Measurements from ENCODE around the gene TMEM131L.

TMEM131L gene

DNA sequence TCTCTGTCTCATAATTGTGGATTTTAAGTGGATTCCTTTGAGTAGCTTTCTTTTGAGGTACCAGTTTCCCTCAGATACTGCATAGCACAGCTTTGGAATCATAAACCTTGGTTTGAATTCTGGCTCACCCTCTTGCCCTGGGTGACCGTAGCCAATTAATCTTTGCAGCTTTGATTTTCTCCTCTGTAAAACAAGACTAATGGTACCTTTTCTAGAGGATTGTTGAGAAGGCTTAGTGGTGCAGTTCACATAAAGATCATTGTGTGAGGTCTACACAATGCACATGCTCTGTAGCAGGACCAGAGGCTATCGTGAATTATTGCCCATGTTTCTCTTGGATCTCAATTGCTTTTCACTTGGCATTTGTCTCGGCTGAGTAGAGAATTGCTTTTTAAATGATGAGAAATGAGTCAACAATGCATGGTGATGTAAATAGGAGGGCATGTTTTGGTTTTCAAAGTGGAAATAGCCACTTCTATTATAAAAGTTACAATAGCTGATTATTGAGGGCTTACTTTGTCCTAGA is 47.9 kb downstream of the TMEM131L start:
- H3K4me3 ChIP-seq (replicated peaks; ENCODE audit: low read depth, low read length): no peak overlapping the region
- DNase-seq (ENCODE audit: extremely low read depth, low read depth): no peak
- TF ChIP-seq, protein P1, sequence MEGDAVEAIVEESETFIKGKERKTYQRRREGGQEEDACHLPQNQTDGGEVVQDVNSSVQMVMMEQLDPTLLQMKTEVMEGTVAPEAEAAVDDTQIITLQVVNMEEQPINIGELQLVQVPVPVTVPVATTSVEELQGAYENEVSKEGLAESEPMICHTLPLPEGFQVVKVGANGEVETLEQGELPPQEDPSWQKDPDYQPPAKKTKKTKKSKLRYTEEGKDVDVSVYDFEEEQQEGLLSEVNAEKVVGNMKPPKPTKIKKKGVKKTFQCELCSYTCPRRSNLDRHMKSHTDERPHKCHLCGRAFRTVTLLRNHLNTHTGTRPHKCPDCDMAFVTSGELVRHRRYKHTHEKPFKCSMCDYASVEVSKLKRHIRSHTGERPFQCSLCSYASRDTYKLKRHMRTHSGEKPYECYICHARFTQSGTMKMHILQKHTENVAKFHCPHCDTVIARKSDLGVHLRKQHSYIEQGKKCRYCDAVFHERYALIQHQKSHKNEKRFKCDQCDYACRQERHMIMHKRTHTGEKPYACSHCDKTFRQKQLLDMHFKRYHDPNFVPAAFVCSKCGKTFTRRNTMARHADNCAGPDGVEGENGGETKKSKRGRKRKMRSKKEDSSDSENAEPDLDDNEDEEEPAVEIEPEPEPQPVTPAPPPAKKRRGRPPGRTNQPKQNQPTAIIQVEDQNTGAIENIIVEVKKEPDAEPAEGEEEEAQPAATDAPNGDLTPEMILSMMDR (IDR thresholded peaks at IDR 0.05; ENCODE audit: low read depth, low read length, missing control alignments): no peak

DNA sequence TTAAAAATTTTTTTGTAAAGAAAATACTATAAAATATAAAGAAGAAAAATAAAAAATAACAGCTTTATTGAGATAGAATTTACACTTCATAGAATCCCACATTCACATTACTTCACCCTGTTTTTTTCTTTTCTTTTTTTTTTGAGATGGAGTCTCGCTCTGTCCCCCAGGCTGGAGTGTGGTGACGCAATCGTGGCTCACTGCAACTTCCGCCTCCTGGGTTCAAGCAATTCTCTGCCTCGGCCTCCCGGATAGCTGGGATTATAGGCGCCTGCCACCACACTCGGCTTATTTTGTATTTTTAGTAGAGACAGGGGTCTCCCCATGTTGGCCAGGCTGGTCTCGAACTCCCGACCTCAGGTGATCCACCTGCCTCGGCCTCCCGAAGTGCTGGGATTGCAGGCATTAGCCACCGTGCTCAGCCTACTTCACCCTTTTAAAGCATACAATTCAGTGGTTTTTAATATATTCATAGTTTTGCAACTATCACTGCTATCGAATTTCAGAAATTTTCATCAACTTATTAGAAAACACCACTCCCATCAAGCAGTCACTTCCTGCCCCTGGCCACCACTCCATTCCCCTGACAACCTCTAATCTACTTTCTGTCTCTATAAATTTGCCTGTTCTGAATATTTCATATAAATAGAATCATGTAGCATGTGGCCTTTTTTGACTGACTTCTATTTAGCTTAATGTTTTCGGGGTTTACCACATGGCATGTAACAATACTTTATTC is 48.7 kb downstream of the TMEM131L start:
- no peak overlapping the region for H3K4me3 ChIP-seq (replicated peaks; ENCODE audit: low read depth, low read length)
- no peak for DNase-seq (ENCODE audit: extremely low read depth, low read depth)

DNA sequence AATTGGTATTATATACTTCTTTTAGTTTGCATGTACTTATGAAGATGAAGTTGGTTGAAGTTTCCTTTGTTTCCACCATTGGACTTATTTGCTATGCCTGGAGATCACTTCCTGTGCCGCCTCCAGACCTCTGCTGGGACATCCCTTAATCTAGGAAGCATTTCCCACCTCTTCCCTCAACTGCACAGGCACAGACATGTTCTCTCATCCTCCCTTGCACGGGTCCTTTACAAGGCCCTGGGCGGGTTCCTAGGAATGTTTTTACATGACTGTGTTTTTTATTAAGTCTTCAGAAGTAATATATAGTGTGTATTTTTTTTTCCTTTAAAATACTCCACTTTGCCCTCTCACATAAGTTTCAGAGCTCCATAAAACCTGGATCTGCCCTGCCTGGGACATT is 51.0 kb downstream of the TMEM131L start:
- TF ChIP-seq, protein P1 (IDR thresholded peaks at IDR 0.05; ENCODE audit: low read depth, low read length, missing control alignments): no peak

More for the DNA sequence above, 48.7 kb downstream of the TMEM131L start:
- TF ChIP-seq, protein P1 (IDR thresholded peaks at IDR 0.05; ENCODE audit: low read depth, low read length, missing control alignments): no peak

DNA sequence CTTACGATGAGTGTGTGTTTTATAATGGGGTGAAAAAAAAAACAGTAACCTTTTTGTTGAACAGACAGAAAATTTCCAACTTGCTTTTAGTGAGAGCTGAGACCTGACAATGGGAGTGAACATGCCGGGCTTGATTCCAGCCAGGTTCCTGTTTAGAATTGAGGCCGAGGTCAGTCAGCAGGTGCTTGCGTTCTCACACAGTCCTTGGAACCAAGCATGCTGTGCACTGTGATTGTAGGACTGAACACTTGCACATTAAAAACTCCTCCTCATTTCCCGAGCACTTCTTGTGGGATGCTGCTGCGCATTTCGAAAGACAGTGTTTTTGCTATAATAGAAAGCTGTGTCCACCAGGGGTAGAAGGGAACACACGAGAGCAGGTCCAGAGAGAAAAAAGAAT is 51.8 kb downstream of the TMEM131L start:
- TF ChIP-seq, protein P1 (IDR thresholded peaks at IDR 0.05; ENCODE audit: low read depth, low read length, missing control alignments): no peak
- no peak overlapping the region for H3K4me3 ChIP-seq (replicated peaks; ENCODE audit: low read depth, low read length)
- no peak for DNase-seq (ENCODE audit: extremely low read depth, low read depth)

More for the DNA sequence above, 51.0 kb downstream of the TMEM131L start:
- no peak overlapping the region for H3K4me3 ChIP-seq (replicated peaks; ENCODE audit: low read depth, low read length)
- DNase-seq (ENCODE audit: extremely low read depth, low read depth): no peak

DNA sequence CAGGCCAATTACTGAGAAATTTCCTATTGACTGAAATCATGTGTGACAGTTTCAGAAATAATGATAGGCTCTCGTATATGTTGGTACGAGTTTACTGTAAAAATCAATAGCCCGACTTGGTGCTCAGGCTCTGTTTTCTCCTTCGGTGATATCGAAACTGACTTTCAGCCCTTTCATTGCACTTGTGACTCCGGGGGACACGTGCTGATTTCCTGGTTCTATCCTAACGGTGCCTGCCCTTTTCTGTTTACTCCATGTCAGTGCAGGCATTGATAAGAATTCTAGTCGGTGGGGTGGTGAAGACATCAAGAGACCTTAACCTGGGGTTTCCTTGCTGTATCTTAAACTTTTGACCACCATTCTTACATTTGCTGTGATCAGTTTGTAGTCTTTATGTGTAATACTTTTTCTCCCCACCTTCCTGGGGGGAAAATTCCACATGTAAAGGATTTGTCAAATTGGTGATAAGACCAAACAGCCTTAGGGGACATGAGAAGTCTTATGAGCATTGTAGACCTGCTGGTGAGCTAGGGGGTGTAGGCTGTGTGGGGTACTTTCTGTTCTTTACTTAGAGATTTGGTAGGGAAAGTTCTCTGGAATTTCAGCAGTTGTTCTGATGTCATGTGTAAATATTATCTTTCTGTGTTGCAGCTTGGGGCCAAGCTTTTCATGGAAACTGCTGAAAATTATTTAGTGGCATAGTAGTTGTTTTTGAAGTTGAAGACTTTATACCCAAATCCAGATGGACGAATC is 52.7 kb downstream of the TMEM131L start:
- DNase-seq (ENCODE audit: extremely low read depth, low read depth): no peak
- no peak overlapping the region for H3K4me3 ChIP-seq (replicated peaks; ENCODE audit: low read depth, low read length)
- TF ChIP-seq, protein P1 (IDR thresholded peaks at IDR 0.05; ENCODE audit: low read depth, low read length, missing control alignments): no peak

DNA sequence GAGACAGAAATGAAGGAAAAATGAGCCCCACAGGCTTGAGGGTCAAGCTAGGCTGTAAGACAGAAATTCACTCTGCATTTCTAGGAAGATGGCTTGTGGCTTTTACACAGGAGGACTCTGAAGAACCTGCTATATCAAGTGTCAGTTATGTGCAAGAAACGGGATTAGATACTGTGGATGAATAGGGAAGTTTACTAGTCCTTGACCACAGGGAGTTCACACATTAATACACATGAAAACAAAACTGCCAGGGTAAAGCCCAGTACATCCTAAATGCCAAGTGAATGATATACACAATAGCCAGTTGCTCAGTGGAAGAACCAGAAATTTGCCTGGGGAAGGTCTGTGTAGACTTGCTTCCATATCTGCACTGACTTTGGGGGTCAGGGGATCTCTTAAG is 53.5 kb downstream of the TMEM131L start:
- no peak for DNase-seq (ENCODE audit: extremely low read depth, low read depth)
- no peak overlapping the region for H3K4me3 ChIP-seq (replicated peaks; ENCODE audit: low read depth, low read length)
- TF ChIP-seq, protein P1 (IDR thresholded peaks at IDR 0.05; ENCODE audit: low read depth, low read length, missing control alignments): no peak
